GM12892 (cell line): ENCODE data around the gene AP2M1.

ENCODE experiments used
- POLR2A ChIP-seq: IDR thresholded peaks from 2 replicates; pipeline ENCODE4 v1.6.1; 2011; ENCODE audit warnings: low read depth, low read length, control low read depth
- POLR2AphosphoS5 ChIP-seq: IDR thresholded peaks from 2 replicates; pipeline ENCODE4 v1.6.1; 2011; ENCODE audit warnings: low read depth, low read length, control low read depth
- TAF1 ChIP-seq: IDR thresholded peaks from 2 replicates; pipeline ENCODE4 v1.6.1; 2011; ENCODE audit warnings: low read depth, mild to moderate bottlenecking, control low read depth, low read length, borderline replicate concordance

- TF ChIP-seq POLR2A (no peak), TAF1 (no peak), POLR2AphosphoS5 (no peak)
Observed at GRCh38 chr3:184174284-184174645, 390 bp upstream of the AP2M1 start.
